Effector memory CD4-positive, alpha-beta T cell (primary cell): ENCODE results near the gene SLC17A9.
A peak's percentile ranks its signal among the peaks of the same experiment; 100 is the strongest.

Experiments
- DNase-seq, 3 donors: peaks; one replicate each; pipeline ENCODE4 v3.0.0-alpha.2; 2020
- H3K27ac ChIP-seq: 2 replicates; pipeline ENCODE4 v1.7.0; 2013; ENCODE audit warnings: mild to moderate bottlenecking, low read length, moderate library complexity; ENCODE audit not compliant: insufficient read depth, poor library complexity, severe bottlenecking
- H3K27me3 ChIP-seq: replicated peaks from 2 replicates; pipeline ENCODE4 v1.7.0; 2013; ENCODE audit warnings: mild to moderate bottlenecking, low read length; ENCODE audit not compliant: insufficient read depth, control insufficient read depth, poor library complexity, severe bottlenecking
- H3K36me3 ChIP-seq: 2 replicates; pipeline ENCODE4 v1.7.0; 2013; ENCODE audit warnings: mild to moderate bottlenecking, low read length, moderate library complexity; ENCODE audit not compliant: control insufficient read depth, insufficient read depth
- H3K4me1 ChIP-seq: 2 replicates; pipeline ENCODE4 v1.7.0; 2013; ENCODE audit warnings: low read length, mild to moderate bottlenecking; ENCODE audit not compliant: control insufficient read depth, insufficient read depth, poor library complexity, severe bottlenecking
- H3K4me3 ChIP-seq: 2 replicates; pipeline ENCODE4 v1.7.0; 2013; ENCODE audit warnings: low read length, low read depth, mild to moderate bottlenecking; ENCODE audit not compliant: insufficient read depth, poor library complexity, severe bottlenecking
- H3K9me3 ChIP-seq: 2 replicates; pipeline ENCODE4 v1.7.0; 2013; ENCODE audit warnings: mild to moderate bottlenecking, low read length, moderate library complexity; ENCODE audit not compliant: control insufficient read depth

SLC17A9 gene

GRCh38 chr20:62910777-62911497 lies 41.6 kb upstream of the SLC17A9 start:
- Histone ChIP-seq H3K4me3 (no peak overlapping the region), H3K4me1 (peaks cover 17% of the 10 kb centered on the region), H3K27ac (no peak overlapping the region), H3K9me3 (no peaks in the 10 kb centered on the region), H3K36me3 (peaks cover 76% of the 10 kb centered on the region), H3K27me3 (no peaks in the 10 kb centered on the region)
- no peak for DNase-seq

- Histone ChIP-seq H3K36me3 (peaks cover 68% of the 10 kb centered on the region), H3K4me3 (no peak overlapping the region), H3K4me1 (peaks cover 18% of the 10 kb centered on the region), H3K9me3 (no peaks in the 10 kb centered on the region), H3K27ac (no peak overlapping the region), H3K27me3 (no peaks in the 10 kb centered on the region)
- DNase-seq: no peak
Observed at GRCh38 chr20:62911701-62912280, 40.7 kb upstream of the SLC17A9 start.

- Histone ChIP-seq H3K27ac (no peak overlapping the region), H3K4me3 (no peak overlapping the region), H3K27me3 (no peaks in the 10 kb centered on the region), H3K4me1 (peaks cover 31% of the 10 kb centered on the region), H3K9me3 (no peaks in the 10 kb centered on the region), H3K36me3 (peaks cover 63% of the 10 kb centered on the region)
- DNase-seq: no peak
Observed at GRCh38 chr20:62913043-62913630, 39.4 kb upstream of the SLC17A9 start.

DNA sequence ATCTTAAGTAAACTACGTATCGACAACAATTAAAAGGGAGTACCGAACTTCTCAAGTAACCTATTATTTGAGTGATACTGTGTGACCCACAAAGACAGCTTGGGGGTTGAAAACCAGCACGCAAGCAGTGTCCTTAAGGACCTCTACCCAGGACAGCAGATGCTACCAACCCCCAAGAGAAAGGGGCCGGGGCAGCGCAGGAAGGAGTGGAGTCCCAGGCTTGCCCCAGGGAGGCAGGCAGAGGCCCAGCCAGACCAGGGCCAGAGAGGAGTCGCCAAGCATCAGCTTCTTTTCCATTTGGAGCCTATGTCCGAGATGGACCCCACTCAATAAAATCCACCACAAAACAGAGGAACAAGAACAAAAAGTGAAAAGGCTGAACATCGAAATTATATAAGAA lies 38.1 kb upstream of the SLC17A9 start:
- DNase-seq: no peak
- Histone ChIP-seq H3K9me3 (no peaks in the 10 kb centered on the region), H3K36me3 (peaks cover 50% of the 10 kb centered on the region), H3K4me1 (peaks cover 40% of the 10 kb centered on the region), H3K4me3 (no peak overlapping the region), H3K27me3 (no peaks in the 10 kb centered on the region), H3K27ac (peak overlapping the region; percentile 41)

GRCh38 chr20:62914970-62915457 lies 37.5 kb upstream of the SLC17A9 start:
- DNase-seq: no peak
- peaks cover 45% of the 10 kb centered on the region for H3K4me1 ChIP-seq

GRCh38 chr20:62916703-62917476 lies 35.6 kb upstream of the SLC17A9 start:
- H3K27me3 ChIP-seq: no peaks in the 10 kb centered on the region
- no peaks in the 10 kb centered on the region for H3K9me3 ChIP-seq
- no peak overlapping the region for H3K27ac ChIP-seq
- DNase-seq: no peak
- no peak overlapping the region for H3K4me3 ChIP-seq
- peaks cover 25% of the 10 kb centered on the region for H3K36me3 ChIP-seq
- H3K4me1 ChIP-seq: peaks cover 62% of the 10 kb centered on the region

More at GRCh38 chr20:62914970-62915457, 37.5 kb upstream of the SLC17A9 start:
- H3K27ac ChIP-seq: peak overlapping the region; percentile 31
- H3K9me3 ChIP-seq: no peaks in the 10 kb centered on the region
- H3K27me3 ChIP-seq: no peaks in the 10 kb centered on the region
- peaks cover 44% of the 10 kb centered on the region for H3K36me3 ChIP-seq
- no peak overlapping the region for H3K4me3 ChIP-seq

GRCh38 chr20:62917720-62918119 lies 34.8 kb upstream of the SLC17A9 start:
- peaks cover 68% of the 10 kb centered on the region for H3K4me1 ChIP-seq
- peak overlapping the region; percentile 10 for H3K4me3 ChIP-seq
- H3K9me3 ChIP-seq: no peaks in the 10 kb centered on the region
- H3K27ac ChIP-seq: peak overlapping the region; percentile 58
- H3K36me3 ChIP-seq: peaks cover 17% of the 10 kb centered on the region
- H3K27me3 ChIP-seq: no peaks in the 10 kb centered on the region
- DNase-seq: no peak

GRCh38 chr20:62918147-62918546 lies 34.4 kb upstream of the SLC17A9 start:
- DNase-seq: no peak
- peak overlapping the region; percentile 58 for H3K27ac ChIP-seq
- H3K36me3 ChIP-seq: peaks cover 13% of the 10 kb centered on the region
- H3K27me3 ChIP-seq: no peaks in the 10 kb centered on the region
- H3K4me3 ChIP-seq: peak overlapping the region; percentile 10
- H3K4me1 ChIP-seq: peaks cover 72% of the 10 kb centered on the region
- H3K9me3 ChIP-seq: no peaks in the 10 kb centered on the region

GRCh38 chr20:62918831-62919230 lies 33.7 kb upstream of the SLC17A9 start:
- H3K4me1 ChIP-seq: peaks cover 78% of the 10 kb centered on the region

More at GRCh38 chr20:62918831-62919230, 33.7 kb upstream of the SLC17A9 start:
- H3K27ac ChIP-seq: peak overlapping the region; percentile 58
- no peaks in the 10 kb centered on the region for H3K9me3 ChIP-seq
- peak in 2 of 3 donors; percentile 27 to 45 for DNase-seq
- peak overlapping the region; percentile 20 for H3K4me3 ChIP-seq
- peaks cover 6% of the 10 kb centered on the region for H3K36me3 ChIP-seq
- no peaks in the 10 kb centered on the region for H3K27me3 ChIP-seq
